Measurements from ENCODE around the gene PMF1.

The PMF1 gene

GRCh38 chr1:156266051-156266450, 53.2 kb downstream of the PMF1 start:
- no peak for DNase-seq (ENCODE audit: low spot score)

GRCh38 chr1:156268336-156268735, 55.5 kb downstream of the PMF1 start:
- DNase-seq (ENCODE audit: low spot score) = no peak

- DNase-seq (ENCODE audit: low spot score) = no peak
Observed at GRCh38 chr1:156270314-156270713, 57.5 kb downstream of the PMF1 start.

- no peak for DNase-seq (ENCODE audit: low spot score)
Observed at GRCh38 chr1:156276532-156276931, 63.7 kb downstream of the PMF1 start.

- no peak for DNase-seq (ENCODE audit: low spot score)
Observed at GRCh38 chr1:156276966-156277381, 64.2 kb downstream of the PMF1 start.

- no peak for DNase-seq (ENCODE audit: low spot score)
Observed at GRCh38 chr1:156279837-156280236, 67.0 kb downstream of the PMF1 start.

GRCh38 chr1:156281281-156281680, 68.5 kb downstream of the PMF1 start:
- DNase-seq (ENCODE audit: low spot score) = no peak

- DNase-seq (ENCODE audit: low spot score) = peak; percentile 50
Observed at GRCh38 chr1:156281693-156282478, 69.1 kb downstream of the PMF1 start.

- DNase-seq (ENCODE audit: low spot score) = peak; percentile 98
Observed at GRCh38 chr1:156282479-156283222, 69.8 kb downstream of the PMF1 start, which contains the start of gene SMG5. Gene SMG5 (minus strand): TSS chr1:156282825. CDS start chr1:156282680, 145 bp downstream.

- no peak for DNase-seq (ENCODE audit: low spot score)
Observed at GRCh38 chr1:156283521-156283920, 70.7 kb downstream of the PMF1 start.

GRCh38 chr1:156284112-156284511, 71.3 kb downstream of the PMF1 start, which contains the start of gene TMEM79:
Gene TMEM79 (plus strand): TSS chr1:156284325. CDS start chr1:156285227, 902 bp downstream.
- no peak for DNase-seq (ENCODE audit: low spot score)

- no peak for DNase-seq (ENCODE audit: low spot score)
Observed at GRCh38 chr1:156284757-156285156, 72.0 kb downstream of the PMF1 start.

- no peak for DNase-seq (ENCODE audit: low spot score)
Observed at GRCh38 chr1:156285437-156285836, 72.6 kb downstream of the PMF1 start.

GRCh38 chr1:156286061-156286460, 73.3 kb downstream of the PMF1 start:
- DNase-seq (ENCODE audit: low spot score) = no peak
